ENCODE data around the gene KCNE1. TPM values are rescaled to one million over a fixed set of nuclear protein-coding genes. Genes with fewer than 3 reads are reported as not detected.
"Not testable (repeated sequence)": the region's sequence is repeated elsewhere in the genome, so short reads cannot be mapped to it uniquely, and the experiment has no call there.

The KCNE1 gene
- polyA plus RNA-seq, 4 donors = 0.46 to 1.1 (median 0.74) TPM

DNA sequence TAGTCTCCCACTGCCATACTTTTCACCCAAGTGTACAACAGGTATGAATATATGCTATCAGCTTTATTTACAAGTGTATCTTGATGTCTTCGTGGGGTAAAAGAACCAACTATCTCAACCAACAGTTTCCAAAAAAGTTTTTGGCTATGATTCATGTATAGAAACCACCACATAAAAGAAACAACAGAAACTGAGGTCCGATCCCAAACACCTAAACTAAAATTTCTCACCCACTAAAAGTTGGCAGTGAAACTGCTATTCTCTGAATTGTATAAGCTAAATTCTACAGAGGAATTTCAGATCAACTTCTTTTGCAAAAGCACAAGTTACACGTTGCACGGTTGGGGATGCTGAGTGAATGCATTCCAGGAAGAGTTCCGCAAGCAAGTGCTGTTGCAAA, 5.0 kb upstream of the KCNE1 start:
- DNase-seq (ENCODE audit: low read depth in 4 of 4, low spot score in 3 of 4) = no peak

DNA sequence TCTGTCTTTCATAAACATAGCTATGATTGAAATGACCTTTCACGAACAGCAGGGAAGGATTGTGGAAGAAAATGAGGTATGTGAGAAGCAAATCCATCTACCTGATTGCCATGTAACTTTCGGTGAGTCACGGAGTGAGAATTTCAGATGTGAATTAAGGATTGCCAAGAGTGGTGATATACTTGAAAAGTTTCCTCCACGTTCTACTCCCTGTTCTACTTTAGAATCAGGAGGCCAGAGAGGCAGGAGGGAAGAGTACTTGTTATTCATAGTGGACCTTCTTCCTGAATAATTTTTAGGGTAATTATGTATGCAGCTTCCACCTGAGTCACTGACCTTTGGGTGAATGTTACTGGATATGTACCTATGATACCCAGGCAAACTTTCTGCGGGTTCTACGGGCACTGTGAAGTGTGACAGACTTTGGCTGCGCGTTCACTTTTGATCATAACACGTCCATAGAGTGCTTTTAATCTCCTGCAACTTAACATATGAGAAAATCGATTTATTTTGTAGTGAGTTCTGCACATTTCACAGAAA, 2.6 kb upstream of the KCNE1 start:
- DNase-seq (ENCODE audit: low read depth in 4 of 4, low spot score in 3 of 4) = no peak

DNA sequence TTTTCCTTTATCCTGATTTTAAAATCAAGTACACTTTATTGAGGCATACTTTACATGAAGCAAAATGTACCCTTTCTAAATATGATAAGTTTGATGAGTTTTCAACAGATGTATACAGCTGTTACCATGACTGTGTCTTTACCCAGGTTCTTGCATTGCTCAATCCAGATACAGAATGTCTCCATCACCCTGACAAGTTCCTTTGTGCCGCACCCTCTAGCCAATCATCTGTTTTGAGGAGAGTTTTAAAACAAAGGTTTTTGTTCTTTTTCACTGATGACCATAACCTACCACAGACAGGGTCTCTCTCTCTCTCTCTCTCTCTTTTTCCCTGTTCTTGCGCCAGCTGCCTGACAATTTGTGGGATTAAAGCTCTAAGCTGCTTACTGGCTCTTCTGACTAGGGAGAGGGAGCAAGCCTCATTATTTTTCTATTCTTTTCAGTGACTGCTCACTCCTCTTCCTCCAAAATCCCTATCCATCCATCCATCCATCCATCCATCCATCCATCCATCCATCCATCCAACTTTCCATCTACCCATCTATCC, 1.2 kb upstream of the KCNE1 start:
- no peak for DNase-seq (ENCODE audit: low read depth in 4 of 4, low spot score in 3 of 4)

DNA sequence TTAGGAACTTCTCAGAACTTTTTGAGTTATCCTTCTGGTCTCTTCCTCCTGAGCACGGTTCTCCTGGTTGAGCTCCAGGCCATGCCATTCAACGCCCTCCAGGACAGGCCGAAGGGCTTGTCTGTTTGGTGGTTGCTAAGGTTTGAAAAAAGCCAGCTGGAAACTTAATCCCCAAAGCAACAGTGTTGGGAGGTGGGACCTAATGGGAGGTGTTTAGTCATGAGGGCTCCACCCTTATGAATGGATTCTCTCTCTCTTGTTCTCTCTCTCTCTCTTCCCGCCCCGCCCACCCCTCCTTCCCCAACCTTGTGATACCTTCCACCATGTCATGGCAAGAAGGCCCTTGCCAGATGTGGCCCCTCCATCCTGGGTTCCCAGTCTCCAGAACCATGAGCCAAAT, 829 bp downstream of the KCNE1 start:
- DNase-seq (ENCODE audit: low read depth in 4 of 4, low spot score in 3 of 4) = no peak

DNA sequence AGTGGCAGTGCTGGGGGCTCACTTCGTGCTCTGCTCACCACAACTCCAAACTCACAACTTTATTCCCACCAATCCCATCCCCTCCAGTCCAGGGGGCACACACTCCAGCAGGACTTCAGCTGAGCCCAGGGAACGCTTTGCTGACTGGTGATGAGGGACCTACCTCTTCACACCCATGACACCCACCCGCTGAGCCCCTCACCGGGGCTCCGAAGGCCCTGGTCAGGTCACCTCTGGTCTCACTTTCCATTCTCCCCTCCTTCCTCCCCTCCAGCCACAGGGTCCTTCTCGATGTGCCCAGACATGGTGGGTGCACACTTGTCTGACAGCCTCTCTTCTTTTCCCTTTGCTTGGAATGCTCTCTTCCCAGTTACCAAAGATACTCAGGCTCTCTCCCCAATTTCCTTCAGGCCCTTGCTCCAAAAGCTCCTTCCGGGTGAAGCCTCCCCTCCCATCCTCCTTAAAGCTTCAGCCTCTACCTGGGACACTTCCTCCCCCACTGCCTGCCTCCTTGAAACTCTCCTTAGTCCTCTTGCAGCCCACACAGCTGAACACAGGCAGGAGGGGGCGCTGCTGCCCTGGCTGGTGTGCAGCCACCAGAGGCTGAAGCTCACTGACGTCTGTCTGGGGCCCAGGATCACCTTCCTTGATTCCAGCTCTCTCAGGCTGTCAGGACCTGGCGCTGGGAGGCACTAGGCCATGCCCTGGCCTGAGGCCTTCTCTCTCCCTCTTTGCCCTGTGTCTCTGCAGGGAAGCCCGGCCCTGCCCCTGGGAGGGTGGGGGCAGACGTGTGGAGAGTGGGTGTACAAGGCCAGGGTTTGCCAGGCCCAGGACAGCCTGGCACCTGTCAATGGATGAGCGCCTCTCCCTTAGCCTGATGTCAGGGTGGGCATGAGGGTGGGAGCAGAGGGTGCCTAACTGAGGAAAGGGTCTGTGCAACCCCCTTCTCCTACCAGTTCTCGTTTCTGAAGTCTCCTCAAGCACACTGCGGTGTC, 1.6 kb downstream of the KCNE1 start:
- no peak for DNase-seq (ENCODE audit: low read depth in 4 of 4, low spot score in 3 of 4)

DNA sequence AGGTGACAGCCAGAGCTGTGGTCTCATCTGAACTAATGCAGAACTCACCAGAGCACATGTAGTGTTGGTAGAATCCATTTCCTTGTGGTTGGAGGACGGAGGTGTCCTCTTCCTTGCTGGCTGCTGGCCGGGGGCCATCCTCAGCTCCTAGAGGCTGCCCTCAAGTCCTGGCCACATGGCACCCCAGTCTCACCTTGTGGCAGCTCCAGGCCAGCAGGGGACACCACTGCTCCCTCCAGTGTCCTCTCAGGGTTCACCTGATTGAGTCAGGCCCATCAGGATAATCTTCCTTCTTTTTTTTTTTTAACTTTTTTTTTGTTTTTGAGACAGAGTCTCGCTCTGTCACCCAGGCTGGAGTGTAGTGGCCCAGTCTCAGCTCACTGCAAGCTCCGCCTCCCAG, 2.9 kb downstream of the KCNE1 start:
- no peak for DNase-seq (ENCODE audit: low read depth in 4 of 4, low spot score in 3 of 4)

DNA sequence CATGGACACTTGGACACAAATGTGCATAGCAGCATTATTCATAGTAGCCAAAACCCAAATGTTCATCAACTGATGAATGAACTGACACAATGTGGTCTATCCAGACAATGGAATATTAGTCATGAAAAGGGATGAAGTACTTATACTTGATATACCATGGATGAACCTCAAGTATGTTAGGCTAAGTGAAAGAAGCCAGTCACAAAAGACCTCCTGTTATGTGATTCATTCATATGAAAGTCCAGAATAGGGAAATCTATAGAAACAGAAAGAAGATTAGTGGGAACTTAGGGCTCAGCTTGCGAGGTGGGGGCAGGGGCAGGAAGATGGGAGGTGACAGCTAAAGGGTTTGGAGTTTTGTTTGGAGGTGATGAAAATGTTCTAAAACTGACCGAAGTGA, 7.4 kb downstream of the KCNE1 start:
- no peak for DNase-seq (ENCODE audit: low read depth in 4 of 4, low spot score in 3 of 4)

DNA sequence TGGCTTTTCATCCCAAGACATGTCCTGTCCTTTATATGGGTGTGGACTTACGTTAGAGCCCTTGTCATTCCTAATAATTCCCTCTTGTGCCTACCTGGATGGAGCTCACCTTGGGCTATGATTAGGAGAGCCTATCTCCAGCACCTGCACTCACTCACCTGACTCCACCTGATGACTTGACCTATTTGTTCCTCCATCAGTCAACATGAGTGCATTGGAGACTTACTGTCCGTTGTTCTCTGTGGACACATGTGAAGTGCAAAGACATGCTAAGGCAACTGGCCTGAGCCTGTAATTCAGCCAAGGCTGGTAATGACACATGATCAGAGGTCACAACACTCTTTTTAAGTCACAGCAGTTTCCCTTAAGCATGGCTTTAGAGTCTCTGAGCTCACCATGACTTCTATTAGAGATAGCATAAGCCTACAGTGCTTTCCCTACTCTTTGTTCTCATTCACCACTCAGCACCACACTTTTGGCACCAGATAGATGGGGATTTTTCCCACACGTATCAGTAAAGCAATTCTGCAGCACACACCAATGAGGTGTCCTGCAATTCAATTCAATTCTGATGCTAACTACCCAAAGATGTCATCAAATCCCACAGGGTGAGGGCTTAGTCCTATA, 9.4 kb downstream of the KCNE1 start:
- no peak for DNase-seq (ENCODE audit: low read depth in 4 of 4, low spot score in 3 of 4)

DNA sequence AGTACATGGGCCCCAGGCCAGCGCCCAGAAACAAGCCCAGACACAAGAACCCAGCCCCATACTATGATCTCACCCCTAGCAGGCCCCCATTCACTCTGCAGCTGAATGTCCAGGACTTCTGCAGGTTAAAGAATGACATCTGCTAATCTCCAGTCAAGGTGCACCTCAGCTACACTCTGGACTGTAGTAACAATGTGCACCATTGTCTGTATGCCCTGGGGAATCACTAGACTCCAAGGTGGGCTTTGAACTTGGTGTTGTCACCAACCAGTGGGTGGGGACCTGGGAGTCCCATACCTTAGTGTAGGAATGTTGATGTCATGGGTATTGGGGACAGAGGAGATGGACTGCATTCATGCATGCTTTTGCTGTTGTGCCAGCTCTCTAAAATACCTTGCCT, 10.3 kb downstream of the KCNE1 start:
- no peak for DNase-seq (ENCODE audit: low read depth in 4 of 4, low spot score in 3 of 4)

DNA sequence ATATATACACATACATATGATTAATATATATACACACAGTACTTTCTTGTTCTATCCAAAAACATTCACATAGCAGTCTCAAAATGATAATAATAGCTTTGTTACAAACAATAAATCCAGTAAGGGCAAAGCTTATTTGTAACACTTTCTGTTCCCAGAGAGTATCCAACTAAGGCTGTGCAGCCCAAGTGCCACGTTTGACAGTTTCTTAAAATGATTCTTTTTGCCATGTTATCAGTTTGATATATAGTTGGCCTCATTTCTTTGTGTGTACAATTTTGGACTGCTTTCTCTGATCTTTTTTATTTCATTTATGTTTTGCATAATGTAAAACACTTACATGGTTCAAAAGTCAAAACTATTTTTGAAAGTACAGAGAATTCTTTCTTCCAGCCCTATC, 11.8 kb downstream of the KCNE1 start:
- no peak for DNase-seq (ENCODE audit: low read depth in 4 of 4, low spot score in 3 of 4)

DNA sequence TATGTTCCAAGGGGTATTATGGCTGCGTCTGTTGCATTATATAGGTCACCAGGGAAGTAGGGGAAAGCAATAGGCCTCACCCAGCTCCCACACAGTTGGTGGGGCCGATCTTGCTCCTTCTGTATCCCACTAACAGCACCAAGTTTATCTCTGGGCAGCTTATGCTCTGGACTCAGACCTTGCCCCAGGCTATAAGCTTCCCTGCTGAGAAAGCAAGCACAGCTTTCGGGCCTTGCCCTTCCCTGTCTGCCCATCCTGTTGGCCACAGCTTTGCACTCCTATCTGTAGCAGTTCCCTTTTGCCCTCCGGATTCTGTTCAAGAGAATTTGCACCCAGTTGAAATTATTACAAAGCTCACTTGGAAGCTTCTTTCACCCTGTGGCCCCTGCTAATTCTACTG, 12.9 kb downstream of the KCNE1 start:
- DNase-seq (ENCODE audit: low read depth in 4 of 4, low spot score in 3 of 4) = no peak

DNA sequence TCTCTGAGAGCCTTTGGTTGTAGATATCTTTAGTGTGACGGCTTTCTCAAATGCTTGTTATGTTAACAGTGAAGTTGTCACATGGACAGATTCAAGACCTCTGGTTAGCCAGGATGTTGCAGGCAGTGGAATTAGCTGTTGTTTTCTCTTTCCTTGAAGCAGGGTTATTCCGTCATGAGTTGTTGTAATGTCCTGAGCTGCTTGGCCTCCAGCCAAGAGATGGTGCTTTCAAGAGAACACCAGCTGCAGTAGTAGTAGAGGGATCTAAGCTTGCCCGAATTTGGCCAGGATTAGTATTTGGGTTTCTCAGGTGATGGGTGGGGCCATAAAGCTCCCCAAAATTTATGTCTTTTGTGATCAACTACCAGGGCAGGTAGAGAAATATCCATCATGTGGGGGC, 13.4 kb downstream of the KCNE1 start:
- DNase-seq (ENCODE audit: low read depth in 4 of 4, low spot score in 3 of 4) = no peak

DNA sequence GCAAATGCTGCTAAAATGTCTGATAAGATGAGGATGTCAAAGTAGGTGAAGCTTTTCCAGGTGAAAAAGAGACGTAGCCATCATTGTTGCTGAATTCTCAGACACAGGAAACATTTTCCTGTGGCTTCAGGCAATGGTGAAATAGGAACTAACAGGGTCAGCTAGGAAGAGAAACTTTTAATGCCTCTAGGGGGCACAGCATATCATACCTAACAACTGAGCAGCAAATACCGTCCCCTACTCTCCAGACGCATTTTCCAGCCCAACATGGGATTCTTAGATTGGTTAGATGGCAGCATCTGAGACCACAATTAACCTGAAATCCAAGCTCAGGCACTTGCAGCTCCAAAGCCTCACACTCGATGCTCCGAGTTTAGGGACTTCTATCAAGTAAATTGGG, 28.2 kb downstream of the KCNE1 start:
- not testable (repeated sequence) for DNase-seq (ENCODE audit: low read depth in 4 of 4, low spot score in 3 of 4)

DNA sequence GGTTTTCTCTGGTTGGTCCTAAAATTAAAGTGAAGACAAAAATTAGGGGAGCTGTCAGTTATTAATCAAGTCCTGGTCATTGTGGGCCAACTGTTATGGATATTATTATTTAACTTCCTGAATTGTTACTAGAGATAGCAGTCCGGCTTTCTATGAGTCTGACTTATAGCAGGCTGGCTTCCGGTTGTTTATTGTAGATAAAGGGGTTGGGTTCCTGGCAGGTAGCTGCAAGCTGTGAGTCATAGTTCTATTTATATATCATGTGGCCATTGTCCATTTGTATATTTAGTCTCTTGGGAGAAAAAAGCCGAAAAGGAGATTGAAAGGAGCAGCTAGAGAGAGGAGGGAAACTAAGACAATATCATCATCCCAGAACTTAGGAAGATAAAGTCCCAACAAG, 28.6 kb downstream of the KCNE1 start:
- not testable (repeated sequence) for DNase-seq (ENCODE audit: low read depth in 4 of 4, low spot score in 3 of 4)

DNA sequence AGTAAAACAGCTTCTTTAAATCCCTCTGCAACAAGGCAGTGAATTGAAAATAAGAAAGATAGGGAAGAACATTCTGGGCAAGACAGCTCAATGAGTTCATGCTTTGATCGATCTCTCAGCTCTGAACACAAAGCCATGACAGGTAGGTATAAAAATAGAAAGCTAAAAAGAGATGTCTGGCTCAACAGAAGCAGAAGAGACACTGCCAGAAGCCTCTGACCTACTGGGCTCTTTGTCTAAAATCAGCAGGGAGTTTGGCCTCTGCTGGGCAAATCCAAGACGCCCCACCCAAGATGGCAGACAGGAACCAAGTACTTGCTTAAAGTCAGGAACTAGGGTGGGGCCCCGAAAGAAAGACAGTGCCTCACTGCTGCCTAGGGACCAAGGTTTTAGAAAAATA, 44.7 kb downstream of the KCNE1 start:
- DNase-seq (ENCODE audit: low read depth in 4 of 4, low spot score in 3 of 4) = not testable (repeated sequence)

DNA sequence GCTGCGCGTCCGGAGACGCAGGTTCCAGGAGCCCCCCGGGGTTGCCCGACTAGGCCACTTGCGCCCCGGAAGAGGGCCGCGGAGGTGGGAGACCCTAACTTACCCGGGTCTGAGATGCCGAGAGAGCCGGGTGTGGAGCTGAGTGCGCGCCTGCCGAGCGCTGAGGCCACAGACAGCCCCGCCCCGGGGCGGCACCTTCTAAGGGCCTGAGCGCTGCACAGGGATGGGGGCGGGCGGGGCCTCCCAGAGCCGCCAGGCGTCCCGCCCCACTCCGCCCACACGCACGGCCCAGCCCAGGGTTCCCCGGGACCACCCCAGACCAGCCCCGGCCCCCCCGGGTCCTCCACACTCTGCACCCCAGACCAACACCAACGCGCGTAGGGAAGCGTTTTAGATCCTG, 52.6 kb downstream of the KCNE1 start:
- not testable (repeated sequence) for DNase-seq (ENCODE audit: low read depth in 4 of 4, low spot score in 3 of 4)

DNA sequence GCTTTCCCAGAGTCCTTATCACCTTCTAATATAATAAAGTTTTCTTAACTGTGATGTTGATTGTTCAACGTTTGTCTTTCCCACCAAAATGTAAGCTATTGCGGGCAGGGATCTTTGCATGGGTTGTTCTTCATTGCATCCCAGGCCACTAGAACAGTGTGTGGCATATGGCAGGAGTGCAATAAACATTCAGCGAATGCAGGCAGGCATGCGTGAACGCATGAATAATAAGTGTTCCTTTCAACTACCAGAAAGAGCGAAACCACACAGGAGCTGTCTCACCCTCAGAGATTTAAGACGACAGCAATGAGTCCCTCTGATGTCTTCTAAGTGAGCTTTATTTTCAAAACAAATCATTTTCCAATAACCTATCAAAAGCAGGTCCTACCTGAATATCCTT, 53.7 kb downstream of the KCNE1 start:
- not testable (repeated sequence) for DNase-seq (ENCODE audit: low read depth in 4 of 4, low spot score in 3 of 4)

DNA sequence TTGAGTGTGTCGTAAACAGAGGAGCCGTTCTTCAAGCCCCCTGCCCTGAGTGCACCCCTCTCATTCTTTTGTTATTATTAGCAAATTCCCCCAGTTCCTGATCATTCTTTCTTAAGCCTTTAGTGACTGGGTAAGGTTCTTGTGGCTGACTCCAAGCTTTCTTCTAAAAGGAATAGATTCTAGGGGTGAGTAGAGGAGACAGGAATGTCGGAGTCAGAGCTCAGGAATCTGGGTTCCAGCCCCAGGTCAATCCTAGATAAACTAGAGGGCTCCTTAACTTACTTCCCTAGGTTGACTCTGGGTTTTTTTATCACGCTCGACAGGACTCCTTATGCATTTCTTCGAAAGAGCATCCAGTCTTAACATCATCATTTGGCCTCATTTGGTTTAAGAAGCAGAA, 55.8 kb downstream of the KCNE1 start:
- not testable (repeated sequence) for DNase-seq (ENCODE audit: low read depth in 4 of 4, low spot score in 3 of 4)

DNA sequence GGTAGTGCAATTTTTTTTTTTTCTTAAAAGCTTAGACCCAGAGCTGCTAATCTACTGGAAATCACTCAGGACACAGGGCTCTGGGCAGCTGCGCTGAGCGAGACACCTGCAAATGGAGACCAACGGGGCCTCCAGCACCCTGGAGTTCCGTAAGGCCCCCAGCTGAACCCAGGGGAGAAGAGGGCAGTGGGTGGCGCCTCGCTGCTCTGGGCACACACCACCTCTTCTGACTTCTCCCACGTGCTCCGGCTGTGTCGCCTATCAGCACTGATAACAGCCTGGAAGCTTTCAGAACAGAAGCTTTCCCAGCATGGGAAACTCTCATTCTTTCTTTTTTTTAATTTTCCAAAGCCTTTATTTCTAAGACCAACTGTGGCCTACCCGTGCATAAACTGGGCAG, 56.4 kb downstream of the KCNE1 start:
- not testable (repeated sequence) for DNase-seq (ENCODE audit: low read depth in 4 of 4, low spot score in 3 of 4)

DNA sequence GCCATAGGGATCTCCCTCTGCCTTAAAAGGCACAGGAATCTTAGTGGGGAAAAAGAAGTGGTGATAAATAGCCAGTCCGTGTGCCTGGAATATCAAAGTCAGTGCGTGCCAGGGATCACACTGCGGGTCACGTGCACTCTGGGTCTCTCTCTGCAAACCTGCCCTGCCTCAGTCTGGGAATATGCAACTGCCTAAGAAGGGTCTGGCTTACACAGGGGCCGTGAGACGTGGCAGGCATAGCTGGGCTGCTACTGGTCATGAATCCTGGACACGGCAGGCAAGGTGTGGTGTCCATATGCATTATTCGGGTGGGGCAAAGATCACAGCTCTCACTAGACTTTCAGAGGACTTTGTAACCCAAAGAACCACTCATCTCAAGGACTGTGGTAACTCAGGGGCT, 65.0 kb downstream of the KCNE1 start:
- DNase-seq (ENCODE audit: low read depth in 4 of 4, low spot score in 3 of 4) = not testable (repeated sequence)

DNA sequence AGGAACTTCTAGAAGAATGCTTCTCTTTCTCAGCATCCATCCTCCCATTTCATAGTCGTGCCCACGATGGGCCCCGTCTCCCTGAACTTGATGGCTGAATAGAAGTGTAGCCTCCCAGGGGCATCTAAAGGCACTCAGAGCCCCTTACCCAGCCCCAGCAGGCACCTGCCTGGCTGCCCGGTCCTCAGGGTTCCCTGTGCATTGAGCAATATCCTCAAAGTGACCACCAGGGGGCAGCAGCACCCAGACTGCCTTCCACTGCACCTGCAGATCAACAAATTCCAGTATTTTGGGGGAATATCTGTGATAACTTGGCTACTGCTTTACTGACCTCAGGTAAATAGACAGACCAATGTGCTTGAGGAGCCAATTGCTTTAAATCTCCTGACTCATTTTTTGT, 68.5 kb downstream of the KCNE1 start:
- not testable (repeated sequence) for DNase-seq (ENCODE audit: low read depth in 4 of 4, low spot score in 3 of 4)
